HG03066 (cell line): ENCODE measurements around the gene SEPTIN3.

Source experiments
- ATAC-seq: cut with Tn5 transposase; IDR thresholded peaks from one replicate; pipeline ENCODE4 v1.9.1; 2021; ENCODE audit warnings: low read depth; ENCODE audit not compliant: unreplicated experiment

SEPTIN3 gene

GRCh38 chr22:41969110-41969646 is at the start of gene SEPTIN3:
TSS of gene SEPTIN3 (plus strand) at chr22:41969443. CDS start at chr22:41971493, 2,050 bp downstream.
- ATAC-seq: no peak

GRCh38 chr22:41920271-41920976 is 48.8 kb upstream of the SEPTIN3 start:
- no peak for ATAC-seq

GRCh38 chr22:41922328-41922727 is 46.9 kb upstream of the SEPTIN3 start:
- no peak for ATAC-seq

- no peak for ATAC-seq
These were observed 46.2 kb upstream of the SEPTIN3 start for GRCh38 chr22:41922940-41923594.

GRCh38 chr22:41923595-41924276 is 45.5 kb upstream of the SEPTIN3 start:
- ATAC-seq: no peak

GRCh38 chr22:41925783-41926460 is 43.3 kb upstream of the SEPTIN3 start:
- peak; percentile 47 for ATAC-seq

- ATAC-seq: no peak
These were observed 41.4 kb upstream of the SEPTIN3 start for GRCh38 chr22:41927813-41928212.

GRCh38 chr22:41928593-41929417 is 40.4 kb upstream of the SEPTIN3 start:
- no peak for ATAC-seq

- no peak for ATAC-seq
These were observed 39.8 kb upstream of the SEPTIN3 start for GRCh38 chr22:41929418-41929810.

GRCh38 chr22:41931701-41932269 is 37.5 kb upstream of the SEPTIN3 start:
- no peak for ATAC-seq

GRCh38 chr22:41932353-41932752 is 36.9 kb upstream of the SEPTIN3 start:
- no peak for ATAC-seq

GRCh38 chr22:41933411-41934177 is 35.6 kb upstream of the SEPTIN3 start:
- no peak for ATAC-seq

- no peak for ATAC-seq
These were observed 34.8 kb upstream of the SEPTIN3 start for GRCh38 chr22:41934284-41935014.

GRCh38 chr22:41935015-41935351 is 34.3 kb upstream of the SEPTIN3 start:
- ATAC-seq: no peak

GRCh38 chr22:41935509-41935908 is 33.7 kb upstream of the SEPTIN3 start:
- no peak for ATAC-seq

GRCh38 chr22:41936894-41937169 is 32.4 kb upstream of the SEPTIN3 start:
- no peak for ATAC-seq

- peak; percentile 59 for ATAC-seq
These were observed 29.0 kb upstream of the SEPTIN3 start for GRCh38 chr22:41939981-41940831.
